Activated T-helper 1 cell treated with anti-CD3 and anti-CD28 coated beads, Interleukin-2, amount 50 U/mL, for 16 hours (primary cell): ENCODE data around the gene CEP350.
A peak's percentile ranks its signal among the peaks of the same experiment; 100 is the strongest.

Source experiments
- DNase-seq, 2 donors: peaks; one replicate each; pipeline ENCODE4 v3.0.0-alpha.2; 2020; ENCODE audit warnings: low read depth in 1 of 2, low spot score in 1 of 2

The CEP350 gene

GRCh38 chr1:179954493-179955286 lies at the start of gene CEP350:
Gene CEP350 (plus strand): TSS chr1:179954810. CDS start chr1:179986182, 31,372 bp downstream.
- peak; percentile 93 to 94 for DNase-seq

GRCh38 chr1:179910934-179911333 lies 43.7 kb upstream of the CEP350 start:
- DNase-seq, result no peak

GRCh38 chr1:179911812-179912211 lies 42.8 kb upstream of the CEP350 start:
- DNase-seq, result no peak

- DNase-seq, result no peak
These were observed 36.8 kb upstream of the CEP350 start for GRCh38 chr1:179917601-179918429.

- no peak for DNase-seq
These were observed 33.1 kb upstream of the CEP350 start for GRCh38 chr1:179921472-179921871.

- no peak for DNase-seq
These were observed 32.4 kb upstream of the CEP350 start for GRCh38 chr1:179921981-179922872.

- DNase-seq, result no peak
These were observed 31.6 kb upstream of the CEP350 start for GRCh38 chr1:179923029-179923428.

- DNase-seq, result no peak
These were observed 30.3 kb upstream of the CEP350 start for GRCh38 chr1:179924268-179924667.

- no peak for DNase-seq
These were observed 29.3 kb upstream of the CEP350 start for GRCh38 chr1:179925302-179925701.

- DNase-seq, result no peak
These were observed 28.4 kb upstream of the CEP350 start for GRCh38 chr1:179925922-179926849.

- DNase-seq, result no peak
These were observed 27.8 kb upstream of the CEP350 start for GRCh38 chr1:179926850-179927205.

- DNase-seq, result no peak
These were observed 24.4 kb upstream of the CEP350 start for GRCh38 chr1:179929955-179930798.

- no peak for DNase-seq
These were observed 23.7 kb upstream of the CEP350 start for GRCh38 chr1:179930867-179931266.

- DNase-seq, result no peak
These were observed 21.4 kb upstream of the CEP350 start for GRCh38 chr1:179933219-179933618.

GRCh38 chr1:179935909-179936496 lies 18.6 kb upstream of the CEP350 start:
- no peak for DNase-seq

GRCh38 chr1:179937668-179938254 lies 16.8 kb upstream of the CEP350 start:
- no peak for DNase-seq

GRCh38 chr1:179938752-179939151 lies 15.9 kb upstream of the CEP350 start:
- no peak for DNase-seq

- no peak for DNase-seq
These were observed 14.7 kb upstream of the CEP350 start for GRCh38 chr1:179939941-179940340.

GRCh38 chr1:179941454-179941853 lies 13.2 kb upstream of the CEP350 start:
- no peak for DNase-seq
